ENCODE measurements around the gene KCNIP3. TPM values are rescaled to one million over a fixed set of nuclear protein-coding genes. Genes with fewer than 3 reads are reported as not detected.

The KCNIP3 gene
- total RNA-seq, 1 donor from 2014 or later = 6.0 TPM

DNA sequence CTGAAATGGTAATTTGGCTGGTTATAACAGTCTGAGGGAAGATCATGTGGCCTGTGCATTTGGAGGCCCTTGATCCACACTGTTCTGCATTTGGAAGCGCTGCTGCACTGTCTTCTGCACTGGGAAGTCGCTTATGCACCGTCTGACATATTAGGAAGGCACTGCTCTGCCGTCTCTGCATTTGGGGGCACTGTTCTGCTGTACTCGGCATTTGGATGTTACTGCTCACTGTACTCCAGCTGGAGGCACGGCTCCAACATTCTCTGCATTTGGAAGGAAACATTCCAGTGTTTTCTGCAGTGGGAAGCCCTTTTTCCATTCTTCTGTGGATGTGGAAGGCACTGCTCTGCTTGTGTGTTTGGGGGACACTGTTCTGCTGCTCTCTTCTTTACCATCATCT lies 32.5 kb upstream of the KCNIP3 start:
- Mint-ChIP-seq H3K4me1 (ENCODE audit: low read depth) (no peaks in the 10 kb centered on the region), H3K27ac (ENCODE audit: unreplicated experiment) (no peak overlapping the region), H3K36me3 (ENCODE audit: low read depth) (no peaks in the 10 kb centered on the region), H3K9me3 (ENCODE audit: low read depth) (no peaks in the 10 kb centered on the region), H3K27me3 (ENCODE audit: low read depth) (no peaks in the 10 kb centered on the region), H3K4me3 (ENCODE audit: unreplicated experiment) (no peak overlapping the region)
- no peak for DNase-seq (ENCODE audit: low spot score)
- TF ChIP-seq, protein P1, sequence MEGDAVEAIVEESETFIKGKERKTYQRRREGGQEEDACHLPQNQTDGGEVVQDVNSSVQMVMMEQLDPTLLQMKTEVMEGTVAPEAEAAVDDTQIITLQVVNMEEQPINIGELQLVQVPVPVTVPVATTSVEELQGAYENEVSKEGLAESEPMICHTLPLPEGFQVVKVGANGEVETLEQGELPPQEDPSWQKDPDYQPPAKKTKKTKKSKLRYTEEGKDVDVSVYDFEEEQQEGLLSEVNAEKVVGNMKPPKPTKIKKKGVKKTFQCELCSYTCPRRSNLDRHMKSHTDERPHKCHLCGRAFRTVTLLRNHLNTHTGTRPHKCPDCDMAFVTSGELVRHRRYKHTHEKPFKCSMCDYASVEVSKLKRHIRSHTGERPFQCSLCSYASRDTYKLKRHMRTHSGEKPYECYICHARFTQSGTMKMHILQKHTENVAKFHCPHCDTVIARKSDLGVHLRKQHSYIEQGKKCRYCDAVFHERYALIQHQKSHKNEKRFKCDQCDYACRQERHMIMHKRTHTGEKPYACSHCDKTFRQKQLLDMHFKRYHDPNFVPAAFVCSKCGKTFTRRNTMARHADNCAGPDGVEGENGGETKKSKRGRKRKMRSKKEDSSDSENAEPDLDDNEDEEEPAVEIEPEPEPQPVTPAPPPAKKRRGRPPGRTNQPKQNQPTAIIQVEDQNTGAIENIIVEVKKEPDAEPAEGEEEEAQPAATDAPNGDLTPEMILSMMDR (IDR thresholded peaks at IDR 0.05) = no peak

DNA sequence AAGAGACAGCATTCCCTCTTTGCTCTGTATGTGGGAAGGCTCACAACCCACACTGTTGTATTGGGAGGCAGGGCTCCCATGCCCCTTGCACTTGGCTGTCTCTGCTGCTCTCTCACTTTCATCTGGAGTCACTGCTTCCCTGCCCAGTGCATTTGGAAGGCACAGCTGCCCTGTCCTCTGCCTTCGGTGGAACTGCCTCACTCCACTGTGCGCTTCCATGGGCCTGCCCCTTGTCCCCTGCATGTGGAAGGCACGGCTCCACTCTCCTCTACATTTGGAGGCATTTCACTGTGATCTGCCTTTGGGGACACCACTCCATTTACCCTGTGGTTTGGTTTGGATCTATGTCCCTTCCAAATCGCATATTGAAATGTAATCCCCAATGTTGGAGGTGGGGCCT lies 32.0 kb upstream of the KCNIP3 start:
- H3K27ac Mint-ChIP-seq (ENCODE audit: unreplicated experiment) = no peak overlapping the region
- no peak overlapping the region for H3K4me3 Mint-ChIP-seq (ENCODE audit: unreplicated experiment)
- peak; percentile 48 for DNase-seq (ENCODE audit: low spot score)

DNA sequence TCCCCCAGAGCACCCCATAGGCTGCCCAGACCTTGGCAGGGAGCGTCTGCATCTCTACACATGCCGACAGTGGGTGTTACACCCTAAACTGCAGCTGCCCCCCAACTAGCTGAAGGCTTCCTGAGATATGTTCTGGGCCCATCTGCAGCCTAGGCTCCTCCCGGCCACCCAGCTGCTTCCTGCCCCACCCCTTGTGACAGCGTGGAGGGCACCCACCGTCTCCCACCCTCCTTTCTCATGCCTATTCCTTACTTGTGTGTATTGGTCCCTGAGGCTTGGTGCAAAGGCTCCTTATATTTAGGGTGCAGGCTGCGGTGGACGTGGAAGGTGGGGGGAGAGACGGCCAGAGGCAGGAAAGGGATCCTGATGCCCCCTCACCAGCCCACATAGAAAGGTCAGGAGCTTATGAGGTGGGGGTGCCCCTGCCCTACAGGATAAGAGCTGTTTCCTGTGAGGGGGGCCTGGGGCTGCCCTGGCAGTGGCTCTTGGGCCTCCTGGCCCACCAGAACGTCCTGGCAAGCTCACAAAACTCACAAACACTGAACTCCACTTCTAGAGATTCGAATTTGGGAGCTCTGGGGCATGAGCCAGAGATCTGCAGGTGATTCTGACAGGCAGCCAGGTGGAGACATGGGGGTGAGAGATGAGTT lies 30.2 kb upstream of the KCNIP3 start:
- TF ChIP-seq, protein P1 (IDR thresholded peaks at IDR 0.05) = no peak
- Mint-ChIP-seq H3K36me3 (ENCODE audit: low read depth) (no peaks in the 10 kb centered on the region), H3K27ac (ENCODE audit: unreplicated experiment) (no peak overlapping the region), H3K4me3 (ENCODE audit: unreplicated experiment) (no peak overlapping the region), H3K9me3 (ENCODE audit: low read depth) (no peaks in the 10 kb centered on the region), H3K4me1 (ENCODE audit: low read depth) (no peaks in the 10 kb centered on the region), H3K27me3 (ENCODE audit: low read depth) (no peaks in the 10 kb centered on the region)
- no peak for DNase-seq (ENCODE audit: low spot score)

More for the DNA sequence above, 32.0 kb upstream of the KCNIP3 start:
- no peaks in the 10 kb centered on the region for H3K4me1 Mint-ChIP-seq (ENCODE audit: low read depth)
- H3K27me3 Mint-ChIP-seq (ENCODE audit: low read depth) = no peaks in the 10 kb centered on the region
- H3K36me3 Mint-ChIP-seq (ENCODE audit: low read depth) = no peaks in the 10 kb centered on the region
- TF ChIP-seq, protein P1 (IDR thresholded peaks at IDR 0.05) = no peak
- H3K9me3 Mint-ChIP-seq (ENCODE audit: low read depth) = no peaks in the 10 kb centered on the region

DNA sequence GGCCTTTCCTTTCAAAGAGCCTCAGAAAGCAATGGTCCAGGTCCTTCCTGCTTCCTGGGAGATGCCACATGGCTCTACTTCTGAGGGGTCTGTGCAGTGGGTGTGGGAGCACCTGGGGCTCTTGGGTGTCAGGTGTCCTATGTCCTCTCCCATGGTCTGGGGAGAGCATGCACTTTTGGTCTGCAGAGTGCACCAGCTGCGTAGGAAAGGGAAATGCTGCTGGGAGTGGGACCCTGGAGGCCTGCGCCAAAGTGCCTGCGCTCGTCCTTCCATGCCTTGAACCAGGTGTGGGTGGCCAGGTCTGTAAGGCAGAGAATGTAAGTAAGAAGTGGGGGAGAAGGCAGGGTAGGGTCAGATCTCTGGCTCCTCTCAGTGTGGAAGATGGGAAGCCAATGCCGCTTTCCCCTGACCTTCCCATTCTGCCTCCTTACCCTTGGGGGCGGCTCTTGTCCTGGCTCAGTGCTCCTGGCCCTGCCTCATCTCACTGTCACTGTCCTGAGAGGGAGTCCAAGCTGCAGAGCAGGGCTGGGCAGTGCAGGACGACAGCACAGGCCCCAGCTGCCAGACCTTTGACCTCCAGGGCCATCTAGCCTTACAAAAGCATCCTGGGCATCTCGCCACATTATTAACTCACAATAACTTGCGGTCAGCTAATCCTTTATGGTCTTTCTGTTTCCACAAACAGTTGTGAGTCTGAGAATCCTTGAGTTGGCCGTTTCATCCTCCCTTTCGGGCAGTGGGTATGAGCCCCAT lies 29.5 kb upstream of the KCNIP3 start:
- Mint-ChIP-seq H3K9me3 (ENCODE audit: low read depth) (no peaks in the 10 kb centered on the region), H3K27ac (ENCODE audit: unreplicated experiment) (no peak overlapping the region), H3K27me3 (ENCODE audit: low read depth) (no peaks in the 10 kb centered on the region), H3K4me3 (ENCODE audit: unreplicated experiment) (no peak overlapping the region), H3K4me1 (ENCODE audit: low read depth) (no peaks in the 10 kb centered on the region), H3K36me3 (ENCODE audit: low read depth) (no peaks in the 10 kb centered on the region)
- TF ChIP-seq, protein P1 (IDR thresholded peaks at IDR 0.05) = no peak
- no peak for DNase-seq (ENCODE audit: low spot score)

DNA sequence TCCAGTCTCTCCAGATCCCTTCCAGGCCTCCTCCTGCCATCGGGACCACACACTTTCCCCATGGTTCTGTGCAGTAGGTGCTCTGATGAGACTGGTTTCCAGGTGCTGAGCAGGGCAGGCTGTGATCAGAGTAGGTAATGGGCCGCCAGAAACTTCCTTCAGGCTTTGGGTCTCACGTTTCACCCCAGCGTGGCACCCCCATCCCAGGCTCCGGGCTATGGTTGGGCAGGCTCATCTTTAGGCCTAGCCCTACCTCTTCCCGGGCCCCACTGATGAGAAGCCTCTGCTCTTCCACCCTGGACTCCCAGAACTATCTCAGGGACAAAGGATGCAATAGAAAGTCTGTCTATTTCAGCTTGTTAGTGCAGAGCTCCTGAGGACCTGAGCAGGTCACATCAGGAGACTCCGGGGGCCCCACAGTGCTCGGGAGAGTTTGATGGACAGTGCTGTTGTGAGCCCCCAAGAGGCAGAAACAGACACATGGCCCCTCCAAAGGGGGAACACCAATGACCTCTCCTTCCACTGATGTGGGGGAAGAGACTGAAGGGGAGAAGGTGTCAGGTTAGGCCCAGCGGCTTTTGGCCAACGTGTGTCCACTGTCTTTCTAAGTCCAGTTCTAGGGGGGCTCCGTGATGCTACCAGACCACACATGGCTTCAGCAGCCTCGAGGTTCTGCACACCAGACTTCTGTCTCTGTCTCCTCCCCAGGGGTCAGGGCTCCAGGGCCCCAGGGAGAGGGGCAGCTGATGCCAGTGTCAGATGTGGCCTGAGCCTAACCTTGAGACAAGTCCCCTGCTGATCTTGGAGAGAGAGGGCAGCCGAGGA lies 28.7 kb upstream of the KCNIP3 start:
- Mint-ChIP-seq H3K4me3 (ENCODE audit: unreplicated experiment) (no peak overlapping the region), H3K36me3 (ENCODE audit: low read depth) (no peaks in the 10 kb centered on the region), H3K27ac (ENCODE audit: unreplicated experiment) (no peak overlapping the region), H3K4me1 (ENCODE audit: low read depth) (no peaks in the 10 kb centered on the region), H3K27me3 (ENCODE audit: low read depth) (no peaks in the 10 kb centered on the region), H3K9me3 (ENCODE audit: low read depth) (no peaks in the 10 kb centered on the region)
- no peak for DNase-seq (ENCODE audit: low spot score)
- TF ChIP-seq, protein P1 (IDR thresholded peaks at IDR 0.05) = no peak

Measured in chondrocyte (in vitro differentiated cells).